Stimulated activated CD4-positive, alpha-beta T cell treated with anti-CD3 and anti-CD28 coated beads, Interleukin-4, amount 100 ng/mL, for 24 hours (primary cell): ENCODE results near the gene GZMM.

Experiments
- DNase-seq: peaks from one replicate; pipeline ENCODE4 v3.0.0-alpha.2; 2020

The GZMM gene

DNA sequence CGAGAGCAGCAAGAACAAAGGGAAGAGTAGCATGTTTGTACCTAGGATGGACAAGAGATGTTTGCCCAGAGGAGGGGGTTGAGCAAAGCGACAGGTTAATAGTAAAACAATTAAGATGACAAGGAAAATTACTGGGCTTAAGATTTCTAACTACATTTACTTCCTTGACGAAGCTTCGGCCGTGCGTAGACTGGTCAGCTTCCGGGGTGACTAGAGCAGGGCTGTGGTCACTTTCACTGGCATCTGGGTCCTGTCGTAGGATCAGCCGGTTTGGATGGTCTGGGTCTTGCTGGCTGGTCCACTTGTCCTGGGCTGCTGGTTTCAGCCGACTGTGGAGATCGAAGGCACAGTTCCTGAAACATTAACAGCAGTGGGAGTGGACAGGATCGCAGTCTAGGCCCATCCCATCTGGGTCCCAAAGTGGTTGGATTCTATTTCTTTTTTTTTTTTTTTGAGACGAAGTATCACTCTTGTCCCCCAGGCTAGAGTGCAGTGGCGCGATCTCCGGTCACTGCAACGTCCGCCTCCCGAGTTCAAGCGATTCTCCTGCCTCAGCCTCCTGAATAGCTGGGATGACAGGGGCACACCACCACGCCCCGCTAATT lies 23.5 kb downstream of the GZMM start:
- DNase-seq: no peak

DNA sequence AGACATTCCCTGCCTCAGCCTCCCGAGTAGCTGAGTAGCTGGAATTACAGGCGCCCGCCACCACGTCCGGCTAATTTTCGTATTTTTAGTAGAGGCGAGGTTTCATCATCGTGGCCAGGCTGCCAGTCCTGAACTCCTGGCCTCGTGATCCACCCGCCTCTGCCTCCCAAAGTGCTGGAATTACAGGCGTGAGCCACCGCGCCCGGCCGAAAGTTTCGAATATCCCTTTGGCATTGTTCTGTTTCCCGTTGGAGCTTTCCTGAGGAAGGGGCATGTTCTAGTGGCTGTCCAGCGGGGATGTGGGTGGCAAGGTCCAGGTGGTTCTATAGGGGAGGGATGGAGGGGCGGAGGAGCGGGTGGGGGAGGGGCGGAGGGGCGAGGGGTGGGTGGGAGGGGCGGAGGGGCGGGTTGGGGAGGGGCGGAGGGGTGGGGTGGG lies 26.4 kb downstream of the GZMM start:
- no peak for DNase-seq

DNA sequence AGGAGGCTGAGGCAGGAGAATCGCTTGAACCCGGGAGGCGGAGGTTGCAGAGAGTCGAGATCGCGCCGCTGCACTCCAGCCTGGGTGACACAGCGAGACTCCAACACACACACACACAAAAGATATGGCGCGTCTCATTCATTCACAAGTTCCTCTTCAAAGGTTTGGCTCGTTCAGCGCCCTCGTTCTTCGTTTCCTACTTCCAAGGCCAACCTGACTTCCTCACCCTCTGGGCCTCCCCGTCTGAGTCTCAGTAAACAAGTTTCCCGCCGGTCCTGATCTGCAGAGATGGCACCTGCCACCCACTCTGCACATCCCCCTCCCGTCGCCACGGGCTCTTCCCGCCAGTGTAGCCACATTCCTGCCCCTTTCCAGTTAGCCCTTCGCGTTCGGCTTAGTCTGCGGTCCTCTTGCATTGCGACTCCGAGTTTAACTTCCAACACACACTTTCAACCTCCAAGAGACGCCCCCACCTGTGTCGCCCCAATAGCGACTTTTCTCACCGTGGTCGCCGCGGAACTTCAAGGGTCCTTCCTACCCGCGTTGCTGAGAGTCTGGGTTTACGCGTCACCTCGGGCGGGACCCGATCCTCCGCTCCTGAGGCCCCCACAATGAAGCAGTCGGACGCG lies 27.2 kb downstream of the GZMM start:
- peak; percentile 50 for DNase-seq

DNA sequence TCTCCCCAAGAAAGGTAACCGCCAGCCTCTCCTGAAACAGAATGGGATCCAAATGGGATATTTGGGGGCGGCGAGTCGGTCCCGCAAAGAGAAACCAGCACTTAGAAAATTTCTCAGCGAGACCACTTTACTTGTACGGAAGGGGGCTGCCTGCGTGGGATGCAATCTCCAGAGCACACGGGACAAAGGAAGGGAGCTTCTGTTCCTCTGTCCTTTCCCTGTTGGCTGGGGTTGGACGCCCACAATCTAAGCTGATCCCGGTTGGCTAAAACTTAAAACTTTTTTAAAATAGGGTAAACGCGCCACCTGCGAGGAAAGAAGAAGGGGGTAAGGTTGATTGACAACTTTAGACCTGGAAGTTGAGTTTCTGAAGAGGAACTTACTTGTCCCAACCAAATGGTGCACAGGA lies 27.7 kb downstream of the GZMM start:
- DNase-seq: no peak

DNA sequence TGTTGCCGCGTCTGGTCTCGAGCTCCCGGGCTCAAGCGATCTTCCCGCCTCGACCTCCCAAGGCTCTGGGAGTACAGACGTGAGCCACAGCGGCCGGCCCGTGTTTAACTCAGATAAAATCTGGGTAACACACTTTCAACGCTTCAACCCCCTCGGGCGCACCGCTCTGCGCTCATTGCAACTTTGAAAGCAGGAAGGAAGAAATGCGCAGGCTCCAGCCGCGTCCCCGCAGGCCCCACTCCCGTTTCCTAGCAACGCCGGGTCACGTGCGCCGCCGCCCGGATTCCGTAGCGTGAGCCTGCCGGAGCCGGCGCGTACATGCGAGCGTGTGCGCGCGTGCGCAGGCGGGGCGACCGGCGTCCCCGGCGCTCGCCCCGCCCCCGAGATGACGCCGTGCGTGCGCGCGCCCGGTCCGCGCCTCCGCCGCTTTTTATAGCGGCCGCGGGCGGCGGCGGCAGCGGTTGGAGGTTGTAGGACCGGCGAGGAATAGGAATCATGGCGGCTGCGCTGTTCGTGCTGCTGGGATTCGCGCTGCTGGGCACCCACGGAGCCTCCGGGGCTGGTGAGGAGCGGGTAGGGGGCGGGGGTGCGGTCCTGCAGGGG lies 28.4 kb downstream of the GZMM start, which contains the start of gene BSG:
BSG (plus strand) TSS at position 457 of the 603 bp plus-strand sequence; CDS start at position 496, 39 bp downstream.
- DNase-seq: peak; percentile 99

DNA sequence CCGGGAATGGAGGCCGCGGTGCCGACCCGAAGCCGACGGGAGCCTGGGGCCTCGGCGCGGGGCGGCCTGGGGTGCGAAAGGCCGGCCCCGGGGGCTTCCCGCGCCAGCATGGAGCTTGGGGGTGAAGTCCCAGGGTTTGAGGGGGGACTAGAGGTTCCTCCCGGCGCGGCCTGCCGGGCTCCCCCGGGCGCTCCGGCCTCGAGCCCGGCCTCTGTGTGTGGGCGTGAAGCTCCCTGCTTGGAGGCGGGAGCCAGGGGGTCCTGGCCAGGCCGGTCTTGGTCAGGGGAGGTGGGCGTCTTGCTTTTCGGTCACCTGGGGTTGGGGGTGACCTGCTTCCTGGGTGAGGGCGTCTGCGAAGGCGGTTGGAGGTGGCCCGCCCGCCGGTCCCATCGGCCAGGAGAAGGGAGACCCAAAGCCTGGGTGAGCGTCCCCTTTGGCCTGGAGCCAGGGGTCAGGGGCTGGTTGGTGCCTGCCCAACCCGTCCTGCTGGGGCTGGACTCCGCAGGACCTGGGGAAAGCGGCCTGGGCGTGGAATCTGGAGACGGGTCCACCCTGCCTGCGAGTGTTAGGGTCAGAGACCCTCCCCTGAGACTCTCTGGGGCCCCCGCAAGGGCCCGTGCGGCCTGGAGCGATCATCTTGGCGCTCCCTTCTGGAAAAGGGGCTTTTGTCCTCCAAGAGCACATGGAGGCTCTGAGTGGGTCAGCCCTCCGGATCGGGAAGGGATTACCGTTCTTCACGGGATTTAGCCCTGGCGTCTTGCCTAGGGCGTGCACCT lies 29.1 kb downstream of the GZMM start:
- peak; percentile 20 for DNase-seq

DNA sequence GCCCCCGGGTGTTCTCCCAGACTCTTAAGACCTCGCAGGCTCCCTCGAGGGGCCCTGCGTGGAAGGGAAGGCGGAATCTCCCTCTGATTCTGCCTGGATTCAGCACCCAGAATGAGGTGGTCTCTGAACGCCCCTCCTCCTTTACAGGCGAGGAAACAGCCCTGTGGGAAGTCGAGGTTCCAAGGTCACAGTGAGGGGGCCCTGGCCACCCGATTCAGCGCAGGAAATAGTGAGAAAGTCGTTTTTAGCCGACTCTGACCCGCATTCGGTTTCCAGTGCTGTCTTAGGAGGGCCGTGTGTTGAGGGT lies 29.6 kb downstream of the GZMM start:
- DNase-seq: no peak

DNA sequence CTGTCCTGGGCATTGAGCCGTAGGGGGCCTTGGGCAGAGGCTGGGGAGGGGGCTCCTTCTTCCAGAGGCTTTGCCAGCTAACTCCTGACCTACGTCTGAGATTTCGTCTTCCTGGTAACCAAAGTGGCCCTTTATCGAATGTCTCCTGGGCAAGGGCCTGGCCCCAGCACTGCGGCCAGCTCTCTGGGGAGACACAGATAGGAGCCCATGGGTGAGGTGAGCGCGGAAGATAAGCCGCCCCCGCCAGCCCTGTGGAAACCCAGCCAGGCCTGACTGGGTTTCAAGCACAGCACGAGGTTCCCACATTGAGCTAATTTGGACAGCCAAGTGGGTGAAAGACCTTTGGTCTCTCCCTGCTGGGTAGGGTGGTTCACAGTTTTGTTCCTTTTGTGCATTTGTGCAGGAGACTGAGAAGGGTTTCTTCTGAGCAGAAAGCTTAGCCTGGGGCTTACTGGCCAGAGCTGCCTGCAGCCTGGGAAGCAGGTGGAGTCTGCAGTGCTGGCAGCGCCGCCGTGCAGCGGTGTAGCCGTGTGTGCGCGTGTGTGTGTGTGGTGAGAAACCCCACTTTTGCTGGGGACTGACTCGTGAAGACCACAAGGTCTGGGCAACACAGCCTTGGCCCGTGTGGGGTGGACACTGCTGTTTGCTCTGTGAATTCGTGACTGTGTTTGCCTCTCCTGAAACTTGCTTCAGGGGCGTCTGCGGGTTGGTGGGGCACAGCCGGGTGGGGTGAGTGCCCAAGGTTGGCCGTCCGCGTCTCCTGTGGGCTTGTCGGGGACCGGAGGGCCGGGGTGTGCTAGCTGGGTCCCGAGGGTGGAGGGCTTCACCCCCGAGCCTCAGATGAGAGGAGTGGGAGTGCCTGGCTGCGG lies 31.0 kb downstream of the GZMM start:
- DNase-seq: no peak

DNA sequence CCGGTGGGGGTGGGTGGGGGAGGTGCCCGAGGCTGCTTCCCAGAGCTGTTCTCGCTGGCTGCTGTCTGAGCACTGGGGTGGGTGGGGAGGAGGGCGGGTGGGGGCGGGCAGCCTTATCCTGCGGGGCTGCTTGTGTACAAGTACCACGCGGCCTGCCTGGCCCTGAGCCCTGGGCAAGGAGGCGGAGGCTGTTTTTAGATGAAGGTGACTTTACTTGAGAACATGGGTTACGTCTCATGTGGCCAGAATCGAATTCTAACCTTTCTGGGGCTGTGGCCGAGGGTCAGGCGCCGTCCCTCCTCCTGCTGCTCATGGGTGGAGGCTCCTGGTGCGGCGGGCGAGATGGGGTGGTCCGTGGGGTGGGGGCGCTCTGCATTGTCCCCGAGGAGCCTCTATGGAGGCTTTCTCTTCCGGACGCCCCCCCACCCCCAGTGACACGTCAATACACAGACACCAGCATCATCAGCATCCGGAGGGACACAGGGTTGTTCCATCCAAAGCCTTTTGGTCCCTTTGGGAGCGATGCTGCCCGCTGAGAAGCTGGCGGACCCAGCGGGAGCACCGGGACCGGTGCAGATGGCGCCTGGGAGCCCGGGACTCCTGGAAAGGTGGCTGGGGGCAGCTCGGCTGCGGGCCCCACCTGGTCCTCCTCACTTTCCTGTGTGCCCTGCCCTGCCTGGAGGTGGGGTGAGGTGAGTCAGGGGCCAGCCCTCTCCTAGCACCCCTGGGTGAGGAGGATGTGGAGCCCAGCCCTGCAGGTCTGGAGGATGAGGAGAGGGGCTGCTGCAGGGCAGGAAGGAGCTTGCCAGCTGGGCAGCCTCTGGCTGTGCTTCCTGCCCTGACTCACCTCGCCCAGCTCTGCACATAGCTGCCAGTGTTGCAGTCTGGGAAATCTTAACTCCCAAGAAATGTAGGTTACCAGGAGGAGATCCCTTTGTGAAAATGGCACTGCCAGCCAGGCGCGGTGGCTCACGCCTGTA lies 32.0 kb downstream of the GZMM start:
- DNase-seq: no peak

DNA sequence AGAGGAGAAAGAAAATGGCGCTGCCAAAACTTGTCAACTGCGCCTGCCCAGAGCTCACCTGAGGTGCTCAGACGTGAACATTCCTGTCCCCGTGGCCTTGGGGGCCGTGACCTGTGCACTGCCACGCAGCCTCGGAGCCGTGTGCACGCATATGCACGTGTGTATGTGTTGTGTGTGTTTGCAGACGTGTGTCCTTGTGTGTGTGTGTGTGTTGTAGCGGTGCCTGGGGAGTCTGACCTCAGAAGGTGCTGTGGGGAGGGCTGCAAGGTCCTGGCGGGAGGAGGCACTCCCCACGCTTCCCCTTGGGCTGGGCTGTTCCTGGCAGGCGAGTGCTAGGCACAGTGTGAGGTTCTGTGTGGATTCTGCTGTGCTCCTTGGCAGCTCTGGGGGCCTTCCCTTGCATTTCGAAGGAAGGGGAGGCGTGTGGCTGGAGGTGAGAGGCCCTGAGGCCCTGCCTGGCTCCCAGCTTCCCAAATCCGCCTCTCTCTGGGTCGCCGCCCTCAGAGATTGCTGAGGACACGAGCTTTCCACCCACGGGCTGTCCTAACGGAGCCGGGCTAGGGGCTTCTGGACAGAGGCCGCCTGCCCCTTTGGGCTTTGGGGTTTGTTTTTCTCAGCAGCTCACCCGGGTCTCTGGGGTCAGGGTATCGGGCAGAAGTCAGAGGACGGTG lies 33.0 kb downstream of the GZMM start:
- no peak for DNase-seq

DNA sequence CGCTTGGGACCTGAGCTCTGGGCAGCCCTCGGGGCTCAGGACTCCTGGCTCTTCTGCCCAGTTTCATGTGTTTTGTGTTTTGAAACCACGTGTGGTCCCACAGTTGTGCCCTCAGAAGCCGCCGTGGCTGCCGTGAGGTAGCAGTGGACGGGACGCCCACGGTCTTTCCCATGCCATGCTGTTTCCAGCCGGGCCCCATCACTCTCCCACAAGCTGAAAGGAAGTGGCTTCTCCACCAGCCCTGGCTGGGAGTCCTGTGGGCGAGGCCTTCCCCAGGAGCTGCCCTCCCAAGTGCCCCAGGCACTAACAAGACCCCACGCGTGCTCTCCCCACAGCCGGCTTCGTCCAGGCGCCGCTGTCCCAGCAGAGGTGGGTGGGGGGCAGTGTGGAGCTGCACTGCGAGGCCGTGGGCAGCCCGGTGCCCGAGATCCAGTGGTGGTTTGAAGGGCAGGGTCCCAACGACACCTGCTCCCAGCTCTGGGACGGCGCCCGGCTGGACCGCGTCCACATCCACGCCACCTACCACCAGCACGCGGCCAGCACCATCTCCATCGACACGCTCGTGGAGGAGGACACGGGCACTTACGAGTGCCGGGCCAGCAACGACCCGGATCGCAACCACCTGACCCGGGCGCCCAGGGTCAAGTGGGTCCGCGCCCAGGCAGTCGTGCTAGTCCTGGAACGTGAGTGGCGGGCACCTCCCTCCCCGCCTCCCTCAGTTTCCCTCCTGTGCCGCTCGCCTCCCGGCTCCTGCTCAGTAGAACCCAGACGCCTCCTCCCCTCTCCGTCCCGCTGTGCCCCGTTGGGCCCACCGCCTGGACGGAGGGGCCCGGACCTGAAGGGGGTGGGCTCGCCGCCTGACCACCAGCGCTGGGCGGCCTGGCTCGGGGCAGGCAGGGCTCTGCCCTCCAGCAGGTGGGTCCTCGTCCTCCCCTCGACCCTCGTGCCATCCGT lies 33.9 kb downstream of the GZMM start:
- no peak for DNase-seq

DNA sequence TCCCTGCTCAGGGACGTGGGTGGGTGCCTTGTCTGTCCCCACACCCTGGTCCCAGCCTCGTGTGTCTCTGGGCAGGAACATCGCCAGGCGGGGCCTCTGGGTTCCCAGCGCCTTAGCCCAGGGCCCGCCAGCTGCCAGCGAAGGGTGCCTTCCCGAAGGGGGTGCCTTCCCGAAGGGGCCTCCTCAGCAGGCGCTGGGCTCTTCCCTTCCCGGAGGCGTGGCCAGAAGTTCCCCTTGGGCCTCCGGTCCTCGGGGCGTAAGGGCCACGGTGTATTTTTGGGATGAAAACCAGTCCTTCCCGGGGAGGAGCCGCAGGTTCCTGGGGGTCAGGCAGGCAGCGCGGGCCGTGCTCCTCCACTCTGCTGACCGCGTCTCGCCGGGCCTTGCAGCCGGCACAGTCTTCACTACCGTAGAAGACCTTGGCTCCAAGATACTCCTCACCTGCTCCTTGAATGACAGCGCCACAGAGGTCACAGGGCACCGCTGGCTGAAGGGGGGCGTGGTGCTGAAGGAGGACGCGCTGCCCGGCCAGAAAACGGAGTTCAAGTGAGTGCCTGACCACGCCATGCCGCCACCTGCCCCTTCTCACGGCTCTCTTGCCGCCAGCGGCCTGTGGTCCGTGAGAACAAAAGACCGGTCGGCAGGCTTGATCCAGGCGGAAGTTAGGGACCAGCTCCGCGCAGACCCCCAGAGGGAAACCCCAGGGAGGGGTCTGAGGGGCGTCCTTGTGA lies 35.4 kb downstream of the GZMM start:
- DNase-seq: no peak

DNA sequence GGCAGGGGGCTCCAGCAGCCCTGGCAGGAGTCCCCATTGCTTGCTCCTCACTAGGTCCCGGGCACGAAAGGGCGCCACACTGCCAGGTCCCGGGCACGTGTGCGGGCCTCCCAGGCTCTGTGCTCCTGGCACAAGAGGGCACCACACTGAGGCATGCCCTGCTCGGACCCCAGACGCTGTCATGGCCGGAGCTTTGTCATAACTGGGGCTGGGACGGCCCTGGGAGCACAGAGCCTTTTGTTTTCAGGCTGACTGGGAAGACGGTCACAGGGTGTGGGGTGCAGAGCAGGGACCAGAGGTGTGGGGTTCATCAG lies 35.9 kb downstream of the GZMM start:
- DNase-seq: no peak

DNA sequence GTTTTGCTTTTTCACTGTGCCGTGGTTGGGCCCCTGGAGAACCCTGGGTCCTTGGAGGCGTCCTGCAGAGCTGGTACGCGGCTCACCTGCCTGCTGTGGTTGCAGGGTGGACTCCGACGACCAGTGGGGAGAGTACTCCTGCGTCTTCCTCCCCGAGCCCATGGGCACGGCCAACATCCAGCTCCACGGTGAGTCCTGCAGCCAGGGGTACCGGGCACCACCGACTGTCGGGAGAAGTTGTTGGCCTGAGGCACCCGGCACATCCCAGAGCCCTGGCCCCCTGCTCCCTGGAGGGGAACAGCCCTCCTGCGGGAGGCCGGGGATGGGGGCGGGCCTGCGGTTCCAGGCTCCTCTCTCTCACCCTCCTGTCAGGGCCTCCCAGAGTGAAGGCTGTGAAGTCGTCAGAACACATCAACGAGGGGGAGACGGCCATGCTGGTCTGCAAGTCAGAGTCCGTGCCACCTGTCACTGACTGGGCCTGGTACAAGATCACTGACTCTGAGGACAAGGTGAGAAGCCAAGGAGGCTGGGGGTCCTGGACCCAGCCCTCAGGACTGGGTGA lies 36.5 kb downstream of the GZMM start:
- no peak for DNase-seq

DNA sequence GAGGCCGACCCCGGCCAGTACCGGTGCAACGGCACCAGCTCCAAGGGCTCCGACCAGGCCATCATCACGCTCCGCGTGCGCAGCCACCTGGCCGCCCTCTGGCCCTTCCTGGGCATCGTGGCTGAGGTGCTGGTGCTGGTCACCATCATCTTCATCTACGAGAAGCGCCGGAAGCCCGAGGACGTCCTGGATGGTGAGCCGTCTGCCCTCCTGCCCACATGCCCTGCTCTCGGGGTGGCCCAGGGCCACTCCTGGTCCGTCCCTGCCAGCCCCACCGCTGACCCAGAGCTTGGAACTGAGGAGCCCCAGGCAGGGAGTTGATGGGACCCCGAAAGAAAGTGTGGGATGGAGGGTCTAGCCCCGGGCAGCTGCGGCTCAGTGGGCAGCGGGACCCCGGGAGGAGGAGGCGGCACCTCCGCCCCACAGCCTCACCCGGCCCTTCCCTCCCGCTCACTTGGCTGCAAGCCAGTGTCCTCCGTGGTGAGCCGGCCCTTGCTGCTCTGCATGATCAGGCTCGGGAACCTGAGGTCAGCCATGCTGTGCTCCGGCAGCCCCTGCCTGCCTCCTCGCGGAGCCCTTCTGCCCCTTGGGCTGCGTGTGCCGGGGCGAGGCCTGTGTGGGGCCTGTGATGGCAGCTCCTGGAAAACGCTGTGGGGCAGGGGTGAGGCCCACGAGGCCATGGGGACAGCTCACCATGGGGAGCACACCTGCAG lies 37.7 kb downstream of the GZMM start:
- DNase-seq: no peak

DNA sequence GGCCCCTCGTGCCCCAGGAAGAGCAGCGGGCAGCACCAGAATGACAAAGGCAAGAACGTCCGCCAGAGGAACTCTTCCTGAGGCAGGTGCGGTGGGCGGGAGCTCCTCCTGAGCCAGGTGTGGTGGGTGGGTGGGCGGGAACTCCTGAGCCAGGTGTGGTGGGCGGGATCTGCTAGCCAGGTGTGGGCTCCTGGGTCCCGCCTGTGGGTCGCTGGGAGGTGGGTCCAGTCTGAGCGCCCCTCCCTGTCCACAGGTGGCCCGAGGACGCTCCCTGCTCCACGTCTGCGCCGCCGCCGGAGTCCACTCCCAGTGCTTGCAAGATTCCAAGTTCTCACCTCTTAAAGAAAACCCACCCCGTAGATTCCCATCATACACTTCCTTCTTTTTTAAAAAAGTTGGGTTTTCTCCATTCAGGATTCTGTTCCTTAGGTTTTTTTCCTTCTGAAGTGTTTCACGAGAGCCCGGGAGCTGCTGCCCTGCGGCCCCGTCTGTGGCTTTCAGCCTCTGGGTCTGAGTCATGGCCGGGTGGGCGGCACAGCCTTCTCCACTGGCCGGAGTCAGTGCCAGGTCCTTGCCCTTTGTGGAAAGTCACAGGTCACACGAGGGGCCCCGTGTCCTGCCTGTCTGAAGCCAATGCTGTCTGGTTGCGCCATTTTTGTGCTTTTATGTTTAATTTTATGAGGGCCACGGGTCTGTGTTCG lies 38.8 kb downstream of the GZMM start:
- no peak for DNase-seq

DNA sequence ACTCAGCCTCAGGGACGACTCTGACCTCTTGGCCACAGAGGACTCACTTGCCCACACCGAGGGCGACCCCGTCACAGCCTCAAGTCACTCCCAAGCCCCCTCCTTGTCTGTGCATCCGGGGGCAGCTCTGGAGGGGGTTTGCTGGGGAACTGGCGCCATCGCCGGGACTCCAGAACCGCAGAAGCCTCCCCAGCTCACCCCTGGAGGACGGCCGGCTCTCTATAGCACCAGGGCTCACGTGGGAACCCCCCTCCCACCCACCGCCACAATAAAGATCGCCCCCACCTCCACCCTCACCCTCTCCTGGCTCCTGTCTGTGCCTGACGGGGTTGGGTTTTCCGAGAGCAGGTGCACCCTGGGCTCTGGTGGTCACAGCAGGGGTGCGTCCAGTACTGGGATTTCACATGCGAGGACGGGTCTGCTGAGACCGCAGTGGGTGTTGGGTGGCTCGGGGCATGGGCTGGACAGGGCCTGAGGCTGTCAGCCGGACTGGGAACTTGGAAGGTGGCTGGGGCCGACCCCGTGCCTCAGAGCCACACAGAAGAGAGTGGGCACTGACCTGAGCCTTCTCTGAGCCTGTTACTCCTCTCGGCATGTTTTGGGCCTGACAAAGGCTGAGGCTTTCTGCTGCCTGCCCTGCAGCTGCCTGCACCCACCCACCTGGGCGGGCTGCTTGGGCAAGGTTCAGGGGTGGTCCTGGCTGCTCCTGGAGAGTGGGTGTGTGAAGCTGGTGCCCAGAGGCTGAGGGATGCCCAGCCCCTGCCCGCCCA lies 39.5 kb downstream of the GZMM start:
- no peak for DNase-seq
